Measurements from ENCODE around the gene NAMPT.

- TF ChIP-seq CTCF (IDR thresholded peaks at IDR 0.05; ENCODE audit: low read depth, low read length, poor library complexity, severe bottlenecking), result no peak
- TF ChIP-seq EZH2phosphoT487 (IDR thresholded peaks at IDR 0.05; ENCODE audit: borderline replicate concordance, low read length), result no peak
Measured at GRCh38 chr7:106304568-106304967, 19.8 kb upstream of the NAMPT start.
